HEK293T (cell line): ENCODE results near the gene UBXN6.

Experiments used
- CTCF ChIA-PET: fragments of 350-600 bp; formaldehyde crosslinking; extraction: SDS; loops from one replicate; lab custom pipeline; 2021; ENCODE audit warnings: antibody characterized with exemption, inconsistent platforms; lab: Yijun Ruan, JAX
- POLR2A ChIA-PET: fragments of 350-600 bp; formaldehyde crosslinking; extraction: SDS; loops from one replicate; lab custom pipeline; 2020; ENCODE audit warnings: antibody characterized with exemption, inconsistent platforms; lab: Yijun Ruan, JAX
- DNase-seq: peaks from one replicate; pipeline ENCODE4 v3.0.0; 2012; ENCODE audit warnings: mixed read lengths; ENCODE audit errors: extremely low spot score
- ARNT ChIP-seq: fragments of 450-650 bp; IDR thresholded peaks from 2 replicates; pipeline ENCODE4 v1.6.1; 2017; ENCODE audit warnings: mild to moderate bottlenecking
- BHLHE40 ChIP-seq: fragments of 450-650 bp; IDR thresholded peaks from 2 replicates; pipeline ENCODE4 v1.6.1; 2016; ENCODE audit warnings: mild to moderate bottlenecking, moderate library complexity, borderline replicate concordance
- CTBP1 ChIP-seq: fragments of 450-650 bp; IDR thresholded peaks from 2 replicates; pipeline ENCODE4 v1.6.1; 2016; ENCODE audit warnings: borderline replicate concordance
- ELF4 ChIP-seq: fragments of 450-650 bp; IDR thresholded peaks from 2 replicates; pipeline ENCODE4 v1.6.1; 2017; ENCODE audit warnings: antibody characterized with exemption
- FOXA1 ChIP-seq: fragments of 450-650 bp; IDR thresholded peaks from 2 replicates; pipeline ENCODE4 v1.6.1; 2016; ENCODE audit warnings: mild to moderate bottlenecking
- FOXK2 ChIP-seq: fragments of 450-650 bp; IDR thresholded peaks from 2 replicates; pipeline ENCODE4 v1.6.1; 2016; ENCODE audit warnings: mild to moderate bottlenecking
- FOXM1 ChIP-seq: fragments of 450-650 bp; IDR thresholded peaks from 2 replicates; pipeline ENCODE4 v1.6.1; 2017; ENCODE audit warnings: mild to moderate bottlenecking, borderline replicate concordance
- HDGF ChIP-seq: fragments of 450-650 bp; IDR thresholded peaks from 2 replicates; pipeline ENCODE4 v1.6.1; 2017; ENCODE audit warnings: antibody characterized with exemption, borderline replicate concordance
- L3MBTL2 ChIP-seq: fragments of 450-650 bp; conservative IDR thresholded peaks from 2 replicates; pipeline ENCODE4 v1.6.1; 2016; ENCODE audit warnings: mild to moderate bottlenecking
- LEF1 ChIP-seq: fragments of 450-650 bp; IDR thresholded peaks from 2 replicates; pipeline ENCODE4 v1.6.1; 2017; ENCODE audit warnings: mild to moderate bottlenecking, borderline replicate concordance
- NFRKB ChIP-seq: fragments of 450-650 bp; IDR thresholded peaks from 2 replicates; pipeline ENCODE4 v1.6.1; 2016; ENCODE audit warnings: mild to moderate bottlenecking, moderate library complexity
- PKNOX1 ChIP-seq: fragments of 450-650 bp; IDR thresholded peaks from 2 replicates; pipeline ENCODE4 v1.6.1; 2016
- SP1 ChIP-seq: fragments of 450-650 bp; IDR thresholded peaks from 2 replicates; pipeline ENCODE4 v1.6.1; 2017
- SUZ12 ChIP-seq: fragments of 450-650 bp; IDR thresholded peaks from 2 replicates; pipeline ENCODE4 v1.6.1; 2016; ENCODE audit warnings: mild to moderate bottlenecking
- TARDBP ChIP-seq: fragments of 450-650 bp; IDR thresholded peaks from 2 replicates; pipeline ENCODE4 v1.6.1; 2016
- ZNF384 ChIP-seq: fragments of 450-650 bp; IDR thresholded peaks from 2 replicates; pipeline ENCODE4 v1.6.1; 2016

The UBXN6 gene

GRCh38 chr19:4445963-4446703, 11.5 kb downstream of the UBXN6 start:
- CTCF ChIA-PET, result no interaction called here
- DNase-seq, result no peak
- POLR2A ChIA-PET, result no interaction called here
- TF ChIP-seq TARDBP, result no peak
- TF ChIP-seq SP1, result no peak
- TF ChIP-seq L3MBTL2, result no peak
- TF ChIP-seq SUZ12, result no peak
- TF ChIP-seq LEF1, result no peak
- no peak for TF ChIP-seq NFRKB
- TF ChIP-seq FOXK2, result no peak

GRCh38 chr19:4444765-4445741, 12.5 kb downstream of the UBXN6 start:
- TF ChIP-seq L3MBTL2 (no peak), PKNOX1 (no peak), FOXK2 (no peak), SP1 (no peak), HDGF (no peak), FOXM1 (no peak), CTBP1 (no peak), NFRKB (no peak), FOXA1 (no peak), TARDBP (no peak), SUZ12 (no peak), ELF4 (no peak), LEF1 (no peak), ZNF384 (no peak), ARNT (no peak), BHLHE40 (no peak)
- POLR2A ChIA-PET, result interaction anchor here (1.1 kb wide), 1 partner anchor 27 kb away, joined by 3 read pairs; the partner anchor contains the start of gene HDGFL2
- CTCF ChIA-PET, result no interaction called here
- DNase-seq, result no peak

GRCh38 chr19:4443966-4444764, 13.4 kb downstream of the UBXN6 start:
- TF ChIP-seq CTBP1, result no peak
- no peak for TF ChIP-seq L3MBTL2
- no peak for TF ChIP-seq BHLHE40
- no peak for TF ChIP-seq SP1
- CTCF ChIA-PET, result no interaction called here
- no peak for DNase-seq
- POLR2A ChIA-PET, result interaction anchor here (1.0 to 1.1 kb wide), 2 partner anchors 27 to 32 kb away, joined by 3 read pairs; partner anchors contain the start of gene HDGFL2

- ChIA-PET CTCF (no interaction called here), POLR2A (interaction anchor here (0.6 kb wide), 1 partner anchor 177 kb away, joined by 3 read pairs; no protein-coding TSS in a partner anchor)
- DNase-seq, result no peak
- TF ChIP-seq FOXK2 (no peak), FOXA1 (no peak), TARDBP (no peak), L3MBTL2 (no peak), SUZ12 (no peak), ZNF384 (no peak), CTBP1 (no peak)
Measured at GRCh38 chr19:4443188-4443587, 14.4 kb downstream of the UBXN6 start.

GRCh38 chr19:4442819-4443146, 14.8 kb downstream of the UBXN6 start:
- CTCF ChIA-PET, result interaction anchor here (0.5 kb wide), 1 partner anchor 175 kb away, joined by 6 read pairs; no protein-coding TSS in a partner anchor
- no peak for TF ChIP-seq PKNOX1
- no peak for TF ChIP-seq ARNT
- no peak for TF ChIP-seq FOXA1
- DNase-seq, result no peak
- POLR2A ChIA-PET, result no interaction called here

- no peak for DNase-seq
- POLR2A ChIA-PET, result no interaction called here
- CTCF ChIA-PET, result interaction anchor here (0.5 kb wide), 1 partner anchor 175 kb away, joined by 6 read pairs; no protein-coding TSS in a partner anchor
- TF ChIP-seq NFRKB (no peak), CTBP1 (no peak), L3MBTL2 (no peak), TARDBP (no peak), ELF4 (no peak), PKNOX1 (no peak), FOXM1 (no peak), SUZ12 (no peak)
Measured at GRCh38 chr19:4441994-4442818, 15.4 kb downstream of the UBXN6 start.
